GM21529 (cell line): Measurements from ENCODE around the gene PANK3.

Source experiments
- ATAC-seq: cut with Tn5 transposase; IDR thresholded peaks from one replicate; pipeline ENCODE4 v1.9.1; 2021; ENCODE audit not compliant: unreplicated experiment

PANK3 gene

DNA sequence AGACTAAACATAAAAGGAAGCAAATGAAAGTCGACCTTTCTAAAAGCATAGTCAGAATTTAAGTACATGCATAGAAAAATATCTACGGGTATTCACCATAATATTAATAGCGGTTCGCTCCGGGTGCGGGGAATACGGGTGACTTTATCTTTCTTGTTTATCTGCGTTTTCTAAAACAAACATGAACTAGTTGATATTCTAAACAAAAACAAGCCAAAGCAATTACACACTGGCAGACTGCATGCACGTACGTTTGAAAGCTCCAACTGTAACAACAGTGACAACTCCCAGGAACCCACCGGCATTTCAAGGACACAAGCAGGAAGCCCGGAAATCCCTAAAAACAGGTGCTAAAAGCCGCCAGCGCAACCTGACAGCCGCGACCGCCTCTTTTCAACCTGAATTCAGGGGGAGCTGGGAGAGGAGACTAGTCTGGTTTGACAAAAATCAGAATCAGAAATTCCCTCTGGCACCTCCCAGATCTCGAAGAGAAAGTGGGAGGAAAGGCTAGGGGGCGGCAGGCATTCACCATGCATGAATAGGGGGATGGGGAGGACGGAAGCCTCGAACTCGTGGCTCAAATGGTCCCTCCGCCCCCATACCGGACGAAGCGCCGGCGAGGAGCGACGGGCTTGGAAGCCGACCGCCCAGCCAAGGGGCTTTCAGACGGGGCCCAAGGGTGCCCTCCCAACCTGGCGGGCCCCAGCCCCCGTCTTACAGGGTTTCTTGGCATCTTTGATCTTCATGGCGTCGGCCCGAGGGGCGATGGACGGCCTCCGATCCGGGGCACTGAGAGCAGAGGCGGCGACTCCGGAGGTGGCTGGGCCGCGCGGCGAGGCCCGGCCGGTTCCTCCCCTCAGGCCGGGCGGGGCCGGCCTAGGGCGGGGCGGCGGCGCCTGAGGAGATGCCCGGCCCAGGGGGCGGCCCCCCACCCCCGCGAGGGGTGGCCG lies at the start of gene PANK3:
Gene PANK3, minus strand, starts transcription at position 831 of the 950 bp plus-strand sequence. Its CDS starts 85 bp downstream, at position 746.
- ATAC-seq = peak; percentile 52

DNA sequence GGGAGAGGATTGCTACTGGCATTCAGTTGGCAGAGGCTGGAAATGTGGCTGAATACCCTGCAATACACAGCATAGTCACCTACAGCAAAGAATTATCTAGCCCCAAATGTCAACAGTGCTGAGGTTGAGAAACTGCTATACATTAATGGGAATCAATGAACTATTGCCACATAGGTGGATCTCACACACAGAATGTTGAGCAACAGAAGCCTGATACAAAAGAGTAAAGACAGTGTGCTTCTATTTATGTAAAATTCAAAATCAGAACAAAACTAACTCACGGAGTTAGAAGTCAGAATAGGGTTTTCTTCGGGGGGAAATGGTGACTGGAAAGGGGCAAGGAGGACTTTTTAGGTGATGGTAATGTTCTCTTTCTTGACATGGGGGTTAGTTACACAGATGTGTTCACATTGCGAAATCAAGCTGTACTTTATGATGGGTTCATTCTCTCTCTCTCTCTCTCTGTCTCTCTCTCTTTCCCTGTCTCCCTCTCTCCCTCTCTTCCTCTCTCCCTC lies 45.7 kb upstream of the PANK3 start:
- ATAC-seq = no peak

GRCh38 chr5:168620807-168621206 lies 41.6 kb upstream of the PANK3 start:
- ATAC-seq = no peak

DNA sequence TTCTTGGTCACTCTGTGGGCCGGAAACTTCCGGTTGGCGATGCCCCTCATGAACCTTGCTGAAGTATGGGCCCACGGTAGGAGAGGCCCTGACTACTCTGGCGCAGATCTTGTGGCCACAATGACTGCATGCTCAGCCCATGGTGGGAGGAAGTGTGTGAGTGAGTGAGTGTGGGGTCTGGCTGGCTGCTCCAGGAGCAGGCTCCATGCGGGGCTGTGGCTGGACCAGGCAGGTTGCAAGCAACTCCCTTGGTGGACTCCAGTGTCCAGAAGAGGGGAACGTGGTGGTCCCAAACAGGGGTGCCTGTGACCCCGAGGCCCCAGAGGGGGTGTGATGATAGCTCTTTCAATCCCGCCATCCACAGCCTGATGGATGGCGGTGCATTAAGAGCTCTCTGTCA lies 35.5 kb upstream of the PANK3 start:
- no peak for ATAC-seq

- no peak for ATAC-seq
Measured at GRCh38 chr5:168613996-168614395, 34.8 kb upstream of the PANK3 start.

GRCh38 chr5:168613396-168613795 lies 34.2 kb upstream of the PANK3 start:
- ATAC-seq = no peak

- ATAC-seq = no peak
Measured at GRCh38 chr5:168612996-168613395, 33.8 kb upstream of the PANK3 start.

- ATAC-seq = no peak
Measured at GRCh38 chr5:168612123-168612522, 33.0 kb upstream of the PANK3 start.

DNA sequence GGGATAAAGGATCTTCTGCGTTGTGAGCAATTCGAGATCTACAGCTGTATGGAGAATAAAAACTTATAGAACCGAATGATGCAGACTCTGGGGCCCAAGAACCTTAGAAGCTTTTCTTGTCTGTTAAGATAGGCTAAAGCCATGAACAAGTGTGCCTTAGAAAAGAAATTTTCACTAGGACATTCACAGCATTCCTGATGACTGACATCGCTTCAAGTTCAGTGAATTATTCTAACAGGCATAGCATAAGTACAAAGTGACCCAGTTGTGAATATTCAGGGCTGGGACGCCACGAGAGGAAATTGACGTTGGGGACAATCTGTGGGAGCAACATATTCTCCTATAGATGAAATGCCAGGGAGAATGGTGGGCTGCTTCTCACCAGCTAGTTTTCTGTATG lies 32.0 kb upstream of the PANK3 start:
- no peak for ATAC-seq

DNA sequence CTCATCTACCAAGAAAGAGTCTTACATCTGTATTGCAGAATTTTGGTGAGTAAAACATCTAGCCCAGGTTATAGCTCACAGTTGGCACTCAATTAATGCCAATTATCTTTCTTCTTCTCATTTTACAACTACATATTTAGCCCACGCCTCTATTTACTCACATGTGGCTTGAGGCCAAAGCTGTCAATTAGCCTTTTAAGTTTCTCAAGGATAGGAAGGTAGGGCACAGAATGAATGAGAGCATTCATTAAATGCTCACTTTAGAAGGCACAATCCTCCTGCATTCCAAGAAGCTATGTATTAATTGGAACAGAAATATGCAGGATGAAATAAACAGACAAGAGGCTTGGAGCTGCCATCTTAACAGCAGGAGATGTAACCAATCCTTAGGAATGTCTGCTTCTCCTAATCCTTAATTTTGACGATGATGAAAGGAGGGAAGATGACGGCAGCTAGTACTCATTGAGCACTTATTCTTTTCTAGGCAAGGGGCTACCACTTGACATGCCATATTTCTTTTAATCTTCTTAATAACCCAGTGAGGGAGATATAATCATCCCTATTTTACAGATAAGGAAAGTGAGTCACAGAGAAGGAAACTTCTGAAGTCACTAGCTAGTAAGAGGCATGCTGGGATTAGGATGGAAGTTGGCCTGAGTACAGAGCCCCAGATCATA lies 30.8 kb upstream of the PANK3 start:
- ATAC-seq = no peak

GRCh38 chr5:168608821-168609220 lies 29.7 kb upstream of the PANK3 start:
- no peak for ATAC-seq

DNA sequence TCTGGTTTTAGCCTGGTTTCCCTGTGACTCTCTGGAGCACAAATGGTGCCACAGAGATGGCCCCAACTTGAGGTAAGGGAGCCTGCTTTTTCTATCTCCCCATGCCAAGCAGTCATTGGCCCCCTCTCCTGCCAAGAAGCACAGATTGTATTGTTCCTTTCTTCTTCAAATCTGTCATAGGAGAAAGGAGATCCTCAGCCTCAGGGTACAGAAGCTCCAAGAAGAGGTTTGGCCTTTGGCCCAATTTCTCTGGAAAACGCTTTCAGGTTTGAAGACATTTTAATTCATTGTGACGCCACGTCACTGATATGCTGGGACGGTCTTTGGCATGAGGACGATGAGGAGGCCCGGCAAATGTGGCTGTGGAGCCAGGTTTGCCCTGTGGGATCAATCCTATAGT lies 29.2 kb upstream of the PANK3 start:
- ATAC-seq = no peak

GRCh38 chr5:168607946-168608345 lies 28.8 kb upstream of the PANK3 start:
- peak; percentile 72 for ATAC-seq

DNA sequence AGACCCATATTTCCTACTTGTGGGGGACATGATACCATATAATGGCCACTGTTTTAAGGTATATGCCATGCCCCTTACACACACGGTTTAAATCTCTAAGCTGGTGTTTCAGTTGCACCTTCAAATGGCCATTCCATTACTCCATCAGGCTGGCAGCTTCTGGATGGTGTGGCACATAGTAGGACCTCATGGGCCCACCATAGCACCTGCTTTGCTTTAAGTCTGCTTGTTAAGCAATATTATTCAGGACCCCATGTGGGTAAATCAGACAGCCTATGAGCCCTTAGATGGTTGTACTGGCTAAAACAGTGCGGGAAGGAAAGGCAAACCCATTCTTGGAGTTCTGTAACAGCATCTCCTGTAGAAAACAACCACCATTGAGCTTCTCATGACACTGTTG lies 27.4 kb upstream of the PANK3 start:
- no peak for ATAC-seq

GRCh38 chr5:168604436-168604835 lies 25.3 kb upstream of the PANK3 start:
- no peak for ATAC-seq

- no peak for ATAC-seq
Measured at GRCh38 chr5:168603746-168604145, 24.6 kb upstream of the PANK3 start.

- ATAC-seq = no peak
Measured at GRCh38 chr5:168602517-168602916, 23.3 kb upstream of the PANK3 start.

- ATAC-seq = no peak
Measured at GRCh38 chr5:168601972-168602371, 22.8 kb upstream of the PANK3 start.

GRCh38 chr5:168600409-168600808 lies 21.2 kb upstream of the PANK3 start:
- ATAC-seq = no peak

- no peak for ATAC-seq
Measured at GRCh38 chr5:168599826-168600225, 20.7 kb upstream of the PANK3 start.

DNA sequence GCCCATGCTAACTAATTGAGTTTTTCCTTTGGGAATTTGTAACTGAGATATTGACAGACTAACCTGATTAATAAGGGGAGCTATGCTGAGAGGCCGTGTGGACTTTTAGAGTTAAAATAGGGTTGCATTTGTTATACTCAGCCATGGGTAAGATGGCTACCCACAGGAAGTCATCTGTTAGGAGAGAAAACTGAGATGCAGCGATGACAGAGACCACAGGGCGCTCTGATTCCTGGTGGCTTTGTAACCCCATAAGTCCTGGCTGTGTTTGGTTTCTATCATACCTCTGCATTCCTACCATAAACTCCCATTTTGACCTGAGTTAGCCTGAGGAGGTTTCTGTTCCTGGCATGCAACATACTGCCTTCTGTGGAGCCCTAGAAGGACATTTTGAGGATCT lies 19.5 kb upstream of the PANK3 start:
- no peak for ATAC-seq

DNA sequence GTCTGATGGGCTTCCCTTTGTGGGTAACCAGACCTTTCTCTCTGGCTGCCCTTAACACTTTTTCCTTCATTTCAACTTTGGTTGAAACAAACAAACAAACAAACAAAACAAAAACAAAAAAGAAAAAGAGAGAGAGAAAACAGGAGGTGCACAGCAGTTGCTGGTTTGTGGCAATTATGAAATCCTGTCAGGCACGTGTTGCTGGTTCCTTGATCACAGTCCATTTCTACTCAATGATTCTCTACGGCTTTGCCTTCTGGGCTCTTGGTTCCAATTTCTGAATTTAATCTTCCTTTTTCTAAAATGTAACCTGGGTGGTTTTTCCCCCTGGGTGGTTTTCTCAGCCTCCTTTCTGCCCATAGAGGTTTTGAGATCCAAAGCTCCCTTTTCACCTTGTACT lies 17.8 kb upstream of the PANK3 start:
- ATAC-seq = no peak
